ENCODE results near the gene VAMP1.

VAMP1 gene

GRCh38 chr12:6423267-6424007, 47.0 kb downstream of the VAMP1 start:
- peak; percentile 65 for DNase-seq

DNA sequence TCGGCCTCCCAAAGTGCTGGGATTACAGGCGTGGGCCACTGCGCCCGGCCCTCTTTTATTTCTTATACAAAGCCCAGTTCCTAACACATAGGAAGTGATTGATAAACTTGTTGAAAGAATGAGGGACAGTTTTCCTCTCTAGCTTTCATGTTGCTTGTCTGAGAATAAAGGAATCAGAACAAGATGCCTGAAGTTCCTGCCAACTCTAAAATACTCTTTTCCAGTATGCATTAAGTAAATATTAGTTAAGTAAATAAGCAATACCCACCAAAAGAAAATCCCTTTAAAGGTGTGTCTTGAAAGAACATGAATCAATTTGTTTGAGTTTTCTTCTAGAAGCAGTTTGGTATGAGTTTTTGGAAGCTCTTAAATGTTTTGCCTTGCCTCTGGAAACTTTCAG, 50.1 kb downstream of the VAMP1 start:
- no peak for DNase-seq

DNA sequence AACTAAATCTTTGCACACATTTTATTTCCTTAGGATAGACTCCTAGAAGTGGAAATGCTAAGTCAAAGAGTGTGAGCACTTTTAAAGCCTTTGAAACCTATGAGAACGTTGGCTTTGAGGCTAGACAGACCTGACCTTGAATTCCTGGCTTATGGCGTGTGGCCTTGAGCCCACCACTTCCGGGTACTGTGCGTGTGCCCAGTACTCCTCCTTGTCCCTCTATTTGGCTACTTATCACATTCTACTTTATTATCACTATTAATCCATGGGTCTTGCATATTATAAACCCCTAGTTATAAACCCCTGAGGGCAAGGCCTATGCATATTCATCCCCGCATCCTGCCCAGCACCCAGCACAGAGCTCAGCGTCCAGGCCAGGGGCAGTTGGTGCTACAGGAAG, 51.7 kb downstream of the VAMP1 start:
- no peak for DNase-seq

DNA sequence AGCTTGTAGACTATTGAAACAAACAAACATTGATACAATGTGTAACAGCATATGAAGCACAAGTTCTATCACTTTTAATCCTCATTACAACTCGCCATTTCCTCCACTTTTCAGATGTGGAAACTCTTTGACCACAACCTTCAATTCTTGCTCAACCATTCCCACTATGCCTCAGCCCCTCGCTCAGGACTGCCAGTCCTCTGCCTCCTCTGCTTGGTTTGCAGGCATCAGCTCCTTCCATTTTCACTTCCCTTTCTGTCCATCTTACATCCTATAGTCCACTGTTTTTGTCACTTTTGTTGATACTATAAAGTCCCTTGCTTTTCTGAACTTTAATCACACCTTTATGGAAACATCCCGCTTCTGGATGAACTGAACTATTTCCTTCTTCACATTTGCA, 53.9 kb downstream of the VAMP1 start:
- DNase-seq: no peak
